WTC11 (cell line): ENCODE measurements around the gene CDKN1C. TPM values are rescaled to one million over a fixed set of nuclear protein-coding genes. Genes with fewer than 3 reads are reported as not detected.

Source experiments
- ATAC-seq: fragments of 200-7000 bp; cut with Tn5 transposase; 2 replicates; pipeline ENCODE4 v1.10.0; 2021; ENCODE audit warnings: mild to moderate bottlenecking, moderate library complexity
- CTCF ChIA-PET: fragments of 300-600 bp; sonication (Branson Sonifier 250); formaldehyde crosslinking; loops from one replicate; lab custom pipeline; 2021; ENCODE audit warnings: antibody characterized with exemption; lab: Charles Lee
- POLR2A ChIA-PET: fragments of 350-600 bp; sonication (Branson Sonifier 250); formaldehyde crosslinking; loops from one replicate; lab custom pipeline; 2021; ENCODE audit warnings: antibody characterized with exemption; lab: Charles Lee
- DNase-seq: peaks from one replicate; pipeline ENCODE4 v3.0.0; 2021; ENCODE audit warnings: low spot score
- H3K27ac Mint-ChIP-seq: 2 replicates; pipeline ENCODE4 v1.8.0; 2021; ENCODE audit warnings: mixed read lengths
- H3K27me3 Mint-ChIP-seq: 2 replicates; pipeline ENCODE4 v1.8.0; 2021; ENCODE audit warnings: low read depth, mild to moderate bottlenecking, moderate library complexity, mixed read lengths
- H3K36me3 Mint-ChIP-seq: 2 replicates; pipeline ENCODE4 v1.8.0; 2021; ENCODE audit warnings: mixed read lengths
- H3K4me1 Mint-ChIP-seq: 2 replicates; pipeline ENCODE4 v1.8.0; 2022; ENCODE audit warnings: mixed read lengths
- H3K4me3 Mint-ChIP-seq: 2 replicates; pipeline ENCODE4 v1.8.0; 2021; ENCODE audit warnings: mild to moderate bottlenecking, moderate library complexity, mixed read lengths
- H3K9me3 Mint-ChIP-seq: 2 replicates; pipeline ENCODE4 v1.8.0; 2021; ENCODE audit warnings: mixed read lengths
- CBFB ChIP-seq: sonication (generic); formaldehyde crosslinking; IDR thresholded peaks from 2 replicates; pipeline ENCODE4 v1.8.1; 2022; ENCODE audit warnings: mild to moderate bottlenecking, low read depth, missing genetic modification reagents
- CREB1 ChIP-seq: sonication (generic); formaldehyde crosslinking; IDR thresholded peaks from 2 replicates; pipeline ENCODE4 v1.8.0; 2023; ENCODE audit warnings: mild to moderate bottlenecking, missing genetic modification reagents
- EMX1 ChIP-seq: fragments of 250-450 bp; sonication (Bioruptor Pico); IDR thresholded peaks from 2 replicates; pipeline ENCODE4 v1.8.0; 2021; ENCODE audit warnings: mild to moderate bottlenecking
- FOXK1 ChIP-seq: sonication (generic); formaldehyde crosslinking; IDR thresholded peaks from 2 replicates; pipeline ENCODE4 v1.8.0; 2022; ENCODE audit warnings: mild to moderate bottlenecking, moderate library complexity, missing genetic modification reagents
- MXD4 ChIP-seq: fragments of 250-450 bp; sonication (Bioruptor Pico); IDR thresholded peaks from 2 replicates; pipeline ENCODE4 v1.8.0; 2021; ENCODE audit warnings: mild to moderate bottlenecking, moderate library complexity, borderline replicate concordance
- MYBL2 ChIP-seq: sonication (generic); formaldehyde crosslinking; IDR thresholded peaks from 2 replicates; pipeline ENCODE4 v1.8.1; 2023; ENCODE audit warnings: mild to moderate bottlenecking, moderate library complexity, missing genetic modification reagents
- NFE2L1 ChIP-seq: sonication (generic); formaldehyde crosslinking; IDR thresholded peaks from 2 replicates; pipeline ENCODE4 v1.8.1; 2023; ENCODE audit warnings: missing genetic modification reagents
- NR1H2 ChIP-seq: sonication (generic); formaldehyde crosslinking; IDR thresholded peaks from 2 replicates; pipeline ENCODE4 v1.9.0; 2021; ENCODE audit warnings: mild to moderate bottlenecking, moderate library complexity, missing genetic modification reagents
- OVOL2 ChIP-seq: fragments of 250-450 bp; sonication (Bioruptor Pico); IDR thresholded peaks from 2 replicates; pipeline ENCODE4 v1.9.0; 2021; ENCODE audit warnings: mild to moderate bottlenecking, borderline replicate concordance
- SP1 ChIP-seq: sonication (generic); formaldehyde crosslinking; conservative IDR thresholded peaks from 2 replicates; pipeline ENCODE4 v1.8.1; 2022; ENCODE audit warnings: missing genetic modification reagents
- TP53 ChIP-seq: sonication (generic); formaldehyde crosslinking; IDR thresholded peaks from 2 replicates; pipeline ENCODE4 v1.8.1; 2023; ENCODE audit warnings: mild to moderate bottlenecking, missing genetic modification reagents
- ZNF232 ChIP-seq: sonication (generic); formaldehyde crosslinking; IDR thresholded peaks from 2 replicates; pipeline ENCODE4 v1.8.0; 2022; ENCODE audit warnings: mild to moderate bottlenecking, missing genetic modification reagents
- total RNA-seq: library from RNA; stranded (reverse); gene quantifications from 3 replicates; pipeline ENCODE4 v1.2.3, GENCODE V29; 2021
- TF ChIP-seq, protein P1 (sequence below): sonication (generic); formaldehyde crosslinking; IDR thresholded peaks from 2 replicates; pipeline ENCODE4 v1.8.1; 2022; ENCODE audit warnings: low read depth, mild to moderate bottlenecking, moderate library complexity, missing genetic modification reagents, borderline replicate concordance
- TF ChIP-seq, protein P2 (sequence below): fragments of 250-450 bp; sonication (Bioruptor Pico); conservative IDR thresholded peaks from 2 replicates; pipeline ENCODE4 v1.9.0; 2021; ENCODE audit warnings: mild to moderate bottlenecking
- TF ChIP-seq, protein P3 (sequence below): sonication (generic); formaldehyde crosslinking; IDR thresholded peaks from 2 replicates; pipeline ENCODE4 v1.8.0; 2022; ENCODE audit warnings: mild to moderate bottlenecking, missing genetic modification reagents
- TF ChIP-seq, protein P4 (sequence below): sonication (generic); formaldehyde crosslinking; IDR thresholded peaks from 2 replicates; pipeline ENCODE4 v1.8.0; 2022; ENCODE audit warnings: mild to moderate bottlenecking, missing genetic modification reagents
- TF ChIP-seq, protein P5 (sequence below): sonication (generic); formaldehyde crosslinking; conservative IDR thresholded peaks from 2 replicates; pipeline ENCODE4 v1.8.1; 2022; ENCODE audit warnings: mild to moderate bottlenecking, missing genetic modification reagents
- TF ChIP-seq, protein P6 (sequence below): fragments of 250-450 bp; sonication (Bioruptor Pico); IDR thresholded peaks from 2 replicates; pipeline ENCODE4 v1.8.0; 2021; ENCODE audit warnings: mild to moderate bottlenecking
- TF ChIP-seq, protein P7 (sequence below): sonication (generic); formaldehyde crosslinking; IDR thresholded peaks from 2 replicates; pipeline ENCODE4 v1.8.0; 2022; ENCODE audit warnings: mild to moderate bottlenecking, missing genetic modification reagents
- TF ChIP-seq, protein P8 (sequence below): fragments of 250-450 bp; sonication (Bioruptor Pico); IDR thresholded peaks from 2 replicates; pipeline ENCODE4 v2.1.2; 2022; ENCODE audit warnings: mild to moderate bottlenecking, moderate library complexity

Gene CDKN1C
- total RNA-seq, 1 experiment from 2014 or later = 25.0 TPM

DNA sequence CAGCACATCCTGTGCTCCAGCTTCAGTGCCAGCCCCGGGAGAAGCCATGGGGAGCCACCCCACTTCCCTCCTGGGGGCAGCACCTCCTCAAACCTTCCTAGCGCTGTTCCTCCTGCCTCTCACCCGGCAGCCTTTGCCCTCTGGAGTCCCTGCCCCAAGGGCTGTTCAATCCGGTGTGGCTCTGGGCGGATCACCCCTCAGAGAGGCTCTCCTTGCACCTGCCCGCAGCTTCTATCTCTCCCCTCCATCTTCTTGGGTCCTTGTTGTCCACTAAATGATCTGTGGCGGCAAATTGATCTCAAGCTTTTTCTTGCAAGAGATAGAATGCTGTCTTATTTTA, 18.1 kb upstream of the CDKN1C start (continued):
- TF ChIP-seq, protein P1, sequence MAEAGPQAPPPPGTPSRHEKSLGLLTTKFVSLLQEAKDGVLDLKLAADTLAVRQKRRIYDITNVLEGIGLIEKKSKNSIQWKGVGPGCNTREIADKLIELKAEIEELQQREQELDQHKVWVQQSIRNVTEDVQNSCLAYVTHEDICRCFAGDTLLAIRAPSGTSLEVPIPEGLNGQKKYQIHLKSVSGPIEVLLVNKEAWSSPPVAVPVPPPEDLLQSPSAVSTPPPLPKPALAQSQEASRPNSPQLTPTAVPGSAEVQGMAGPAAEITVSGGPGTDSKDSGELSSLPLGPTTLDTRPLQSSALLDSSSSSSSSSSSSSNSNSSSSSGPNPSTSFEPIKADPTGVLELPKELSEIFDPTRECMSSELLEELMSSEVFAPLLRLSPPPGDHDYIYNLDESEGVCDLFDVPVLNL (CRISPR knock-in tag) = no peak
- TF ChIP-seq, protein P2, sequence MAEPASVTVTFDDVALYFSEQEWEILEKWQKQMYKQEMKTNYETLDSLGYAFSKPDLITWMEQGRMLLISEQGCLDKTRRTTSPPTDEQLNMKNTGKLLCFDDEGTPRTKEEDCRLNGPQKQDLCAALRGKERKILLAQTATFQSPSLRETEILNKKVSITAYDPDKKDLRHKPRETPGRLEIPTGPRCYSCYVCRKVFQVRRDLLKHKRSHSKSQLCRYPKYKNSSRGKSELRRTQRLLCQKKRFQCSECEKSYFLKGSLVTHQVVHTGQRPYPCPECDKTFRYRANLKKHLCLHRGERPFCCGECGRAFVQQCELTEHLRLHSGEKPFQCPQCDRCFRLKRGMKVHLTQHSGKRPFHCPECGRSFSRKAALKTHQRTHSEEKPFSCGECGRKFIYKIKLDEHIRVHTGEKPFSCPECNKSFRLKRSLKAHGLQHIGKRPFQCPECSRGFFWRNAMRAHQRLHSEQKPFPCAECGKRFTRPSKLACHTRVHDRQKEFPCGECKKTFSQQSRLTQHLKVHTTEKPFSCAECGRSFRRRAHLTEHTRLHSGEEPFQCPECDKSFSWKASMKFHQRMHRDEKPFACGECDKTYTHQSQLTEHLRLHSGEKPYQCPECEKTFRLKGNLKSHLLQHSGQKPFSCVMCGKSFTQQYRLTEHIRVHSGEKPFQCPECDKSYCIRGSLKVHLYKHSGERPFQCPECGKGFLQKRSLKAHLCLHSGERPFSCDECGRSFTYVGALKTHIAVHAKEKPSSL = no peak
- TF ChIP-seq CBFB (no peak), CREB1 (no peak), EMX1 (CRISPR knock-in tag) (no peak), MYBL2 (CRISPR knock-in tag) (no peak)

DNA sequence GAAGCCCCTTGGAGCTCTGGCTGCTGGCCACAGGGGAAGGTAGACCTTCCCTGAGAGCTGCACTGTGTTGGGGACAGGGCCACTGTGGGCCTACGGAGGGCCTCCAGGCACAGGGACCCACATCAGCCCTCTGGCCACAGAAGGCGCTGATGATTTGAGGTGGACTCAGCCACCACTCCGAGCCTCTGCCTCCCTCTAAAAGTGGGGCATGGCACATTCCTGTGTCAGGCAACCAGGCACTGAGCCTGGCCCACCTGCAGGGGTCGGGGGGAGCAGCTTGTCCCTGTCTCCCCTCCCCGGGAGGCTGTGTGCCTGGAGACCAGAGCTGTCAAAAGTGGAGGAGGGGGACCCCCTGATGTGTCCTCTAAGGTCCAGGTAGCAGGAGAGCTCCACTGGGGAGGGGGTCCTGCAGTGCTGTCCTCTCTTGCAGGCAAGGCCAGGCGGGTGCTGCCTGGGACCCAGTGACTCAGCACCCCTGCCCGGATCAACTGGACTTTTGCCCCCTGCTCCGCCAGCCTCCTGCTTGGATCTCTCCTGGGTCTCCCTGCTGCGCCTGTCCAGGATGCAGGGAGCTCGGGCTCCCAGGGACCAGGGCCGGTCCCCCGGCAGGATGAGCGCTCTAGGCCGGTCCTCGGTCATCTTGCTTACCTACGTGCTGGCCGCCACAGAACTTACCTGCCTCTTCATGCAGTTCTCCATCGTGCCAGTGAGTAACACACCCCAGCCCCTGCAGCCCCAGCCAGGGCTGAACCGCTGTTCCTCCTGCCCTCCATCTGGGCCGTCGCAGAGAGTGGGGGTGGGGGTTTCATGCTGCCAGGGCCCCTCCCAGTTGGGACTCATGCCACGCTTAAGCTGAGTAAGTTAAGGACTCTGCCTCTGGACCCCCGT, 17.5 kb upstream of the CDKN1C start:
- TF ChIP-seq MXD4 (no peak), NFE2L1 (CRISPR knock-in tag) (0 out of 2 replicates have a peak, but pooled peaks have one; percentile 20)
- Mint-ChIP-seq H3K4me1 (peaks cover 30% of the 10 kb centered on the region), H3K36me3 (peaks cover 26% of the 10 kb centered on the region), H3K9me3 (peaks cover 22% of the 10 kb centered on the region), H3K27ac (no peak overlapping the region), H3K27me3 (peaks cover 61% of the 10 kb centered on the region), H3K4me3 (peak overlapping the region; percentile 66)
- DNase-seq (no peak), ATAC-seq (peak; percentile 5)
- ChIA-PET POLR2A (interaction anchor here (1.0 to 1.4 kb wide), 2 partner anchors 10 to 27 kb away, joined by 3 to 10 read pairs; no protein-coding TSS in a partner anchor), CTCF (interaction anchor here (1.0 to 4.6 kb wide), 4 partner anchors 11 to 371 kb away, joined by 4 to 46 read pairs (median 15); partner anchors contain the start of gene PHLDA2)

DNA sequence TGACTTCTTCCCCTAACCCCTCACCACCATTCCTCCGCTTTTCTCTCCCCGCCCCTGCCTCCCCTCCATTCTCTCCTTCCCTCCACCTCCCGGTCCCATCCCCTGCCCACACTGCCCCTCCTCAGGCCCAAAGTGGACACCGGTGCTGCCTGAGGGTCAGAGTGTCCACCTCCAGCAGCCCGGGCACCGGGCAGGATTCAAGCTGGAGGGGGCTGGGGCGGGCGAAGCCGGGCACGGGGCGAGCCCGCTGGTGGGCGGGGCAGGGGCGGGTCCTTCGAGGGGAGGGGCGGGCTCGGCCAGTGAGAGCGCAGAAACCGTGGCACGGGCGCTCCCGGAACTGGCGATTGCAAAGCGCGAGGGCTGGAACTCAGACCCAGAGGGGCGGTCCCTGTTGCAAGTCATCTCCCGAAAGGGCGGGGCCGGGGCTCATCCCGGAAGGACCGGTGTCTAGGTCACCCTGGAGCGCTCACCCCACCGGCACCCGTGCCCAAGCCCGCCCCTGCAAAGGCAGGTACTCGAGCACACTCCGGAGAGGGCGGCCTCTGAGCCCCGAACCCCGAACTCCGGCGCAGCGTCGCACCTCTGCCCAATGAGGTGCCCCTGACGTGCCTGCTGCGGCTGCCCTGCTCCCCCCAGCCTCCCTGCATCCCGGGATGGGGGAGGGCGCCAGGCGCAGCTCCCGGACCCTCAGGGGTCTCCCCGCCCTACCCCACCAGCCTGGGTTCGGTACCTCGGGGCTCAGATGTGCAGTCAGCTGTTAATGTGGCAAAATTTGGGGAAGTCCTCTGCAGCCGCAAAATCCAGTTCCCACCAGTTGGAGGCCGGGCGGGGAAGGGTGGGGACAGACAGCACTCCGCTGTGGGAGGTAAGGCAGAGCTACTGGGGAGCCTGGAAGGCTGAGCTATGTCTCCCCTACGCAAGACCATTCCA, 16.5 kb upstream of the CDKN1C start:
- Mint-ChIP-seq H3K36me3 (peaks cover 24% of the 10 kb centered on the region), H3K27ac (no peak overlapping the region), H3K4me3 (peak overlapping the region; percentile 66), H3K9me3 (peaks cover 19% of the 10 kb centered on the region), H3K4me1 (peaks cover 30% of the 10 kb centered on the region), H3K27me3 (peaks cover 59% of the 10 kb centered on the region)
- DNase-seq = peak; percentile 97
- ATAC-seq = peak; percentile 89
- POLR2A ChIA-PET = interaction anchor here (1.4 kb wide), 1 partner anchor 10 kb away, joined by 10 read pairs; no protein-coding TSS in a partner anchor
- CTCF ChIA-PET = interaction anchor here (1.0 to 4.6 kb wide), 4 partner anchors 10 to 370 kb away, joined by 4 to 46 read pairs (median 15); partner anchors contain the start of gene PHLDA2
- TF ChIP-seq, protein P3, sequence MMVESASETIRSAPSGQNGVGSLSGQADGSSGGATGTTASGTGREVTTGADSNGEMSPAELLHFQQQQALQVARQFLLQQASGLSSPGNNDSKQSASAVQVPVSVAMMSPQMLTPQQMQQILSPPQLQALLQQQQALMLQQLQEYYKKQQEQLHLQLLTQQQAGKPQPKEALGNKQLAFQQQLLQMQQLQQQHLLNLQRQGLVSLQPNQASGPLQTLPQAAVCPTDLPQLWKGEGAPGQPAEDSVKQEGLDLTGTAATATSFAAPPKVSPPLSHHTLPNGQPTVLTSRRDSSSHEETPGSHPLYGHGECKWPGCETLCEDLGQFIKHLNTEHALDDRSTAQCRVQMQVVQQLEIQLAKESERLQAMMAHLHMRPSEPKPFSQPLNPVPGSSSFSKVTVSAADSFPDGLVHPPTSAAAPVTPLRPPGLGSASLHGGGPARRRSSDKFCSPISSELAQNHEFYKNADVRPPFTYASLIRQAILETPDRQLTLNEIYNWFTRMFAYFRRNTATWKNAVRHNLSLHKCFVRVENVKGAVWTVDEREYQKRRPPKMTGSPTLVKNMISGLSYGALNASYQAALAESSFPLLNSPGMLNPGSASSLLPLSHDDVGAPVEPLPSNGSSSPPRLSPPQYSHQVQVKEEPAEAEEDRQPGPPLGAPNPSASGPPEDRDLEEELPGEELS (CRISPR knock-in tag) = peak; percentile 45; the same call in 1 of the 2 replicates
- TF ChIP-seq ZNF232 (CRISPR knock-in tag) (no peak), SP1 (CRISPR knock-in tag) (peak; percentile 33; the same call in 1 of the 2 replicates), TP53 (CRISPR knock-in tag) (no peak), NR1H2 (CRISPR knock-in tag) (no peak), FOXK1 (CRISPR knock-in tag) (0 out of 2 replicates have a peak, but pooled peaks have one; percentile 52), OVOL2 (CRISPR knock-in tag) (no peak)
- TF ChIP-seq, protein P4, sequence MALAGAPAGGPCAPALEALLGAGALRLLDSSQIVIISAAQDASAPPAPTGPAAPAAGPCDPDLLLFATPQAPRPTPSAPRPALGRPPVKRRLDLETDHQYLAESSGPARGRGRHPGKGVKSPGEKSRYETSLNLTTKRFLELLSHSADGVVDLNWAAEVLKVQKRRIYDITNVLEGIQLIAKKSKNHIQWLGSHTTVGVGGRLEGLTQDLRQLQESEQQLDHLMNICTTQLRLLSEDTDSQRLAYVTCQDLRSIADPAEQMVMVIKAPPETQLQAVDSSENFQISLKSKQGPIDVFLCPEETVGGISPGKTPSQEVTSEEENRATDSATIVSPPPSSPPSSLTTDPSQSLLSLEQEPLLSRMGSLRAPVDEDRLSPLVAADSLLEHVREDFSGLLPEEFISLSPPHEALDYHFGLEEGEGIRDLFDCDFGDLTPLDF (CRISPR knock-in tag) = no peak
- TF ChIP-seq, protein P5, sequence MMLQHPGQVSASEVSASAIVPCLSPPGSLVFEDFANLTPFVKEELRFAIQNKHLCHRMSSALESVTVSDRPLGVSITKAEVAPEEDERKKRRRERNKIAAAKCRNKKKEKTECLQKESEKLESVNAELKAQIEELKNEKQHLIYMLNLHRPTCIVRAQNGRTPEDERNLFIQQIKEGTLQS (CRISPR knock-in tag) = no peak
- TF ChIP-seq, protein P6, sequence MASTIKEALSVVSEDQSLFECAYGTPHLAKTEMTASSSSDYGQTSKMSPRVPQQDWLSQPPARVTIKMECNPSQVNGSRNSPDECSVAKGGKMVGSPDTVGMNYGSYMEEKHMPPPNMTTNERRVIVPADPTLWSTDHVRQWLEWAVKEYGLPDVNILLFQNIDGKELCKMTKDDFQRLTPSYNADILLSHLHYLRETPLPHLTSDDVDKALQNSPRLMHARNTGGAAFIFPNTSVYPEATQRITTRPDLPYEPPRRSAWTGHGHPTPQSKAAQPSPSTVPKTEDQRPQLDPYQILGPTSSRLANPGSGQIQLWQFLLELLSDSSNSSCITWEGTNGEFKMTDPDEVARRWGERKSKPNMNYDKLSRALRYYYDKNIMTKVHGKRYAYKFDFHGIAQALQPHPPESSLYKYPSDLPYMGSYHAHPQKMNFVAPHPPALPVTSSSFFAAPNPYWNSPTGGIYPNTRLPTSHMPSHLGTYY (CRISPR knock-in tag) = no peak
- TF ChIP-seq, protein P7, sequence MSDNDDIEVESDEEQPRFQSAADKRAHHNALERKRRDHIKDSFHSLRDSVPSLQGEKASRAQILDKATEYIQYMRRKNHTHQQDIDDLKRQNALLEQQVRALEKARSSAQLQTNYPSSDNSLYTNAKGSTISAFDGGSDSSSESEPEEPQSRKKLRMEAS (CRISPR knock-in tag) = peak; percentile 31; the same call in 1 of the 2 replicates
- TF ChIP-seq, protein P8, sequence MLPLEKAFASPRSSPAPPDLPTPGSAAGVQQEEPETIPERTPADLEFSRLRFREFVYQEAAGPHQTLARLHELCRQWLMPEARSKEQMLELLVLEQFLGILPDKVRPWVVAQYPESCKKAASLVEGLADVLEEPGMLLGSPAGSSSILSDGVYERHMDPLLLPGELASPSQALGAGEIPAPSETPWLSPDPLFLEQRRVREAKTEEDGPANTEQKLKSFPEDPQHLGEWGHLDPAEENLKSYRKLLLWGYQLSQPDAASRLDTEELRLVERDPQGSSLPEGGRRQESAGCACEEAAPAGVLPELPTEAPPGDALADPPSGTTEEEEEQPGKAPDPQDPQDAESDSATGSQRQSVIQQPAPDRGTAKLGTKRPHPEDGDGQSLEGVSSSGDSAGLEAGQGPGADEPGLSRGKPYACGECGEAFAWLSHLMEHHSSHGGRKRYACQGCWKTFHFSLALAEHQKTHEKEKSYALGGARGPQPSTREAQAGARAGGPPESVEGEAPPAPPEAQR (CRISPR knock-in tag) = no peak
